C4-2B (cell line): ENCODE results near the gene GABRR1.

ENCODE experiments used
- CTCF ChIP-seq: fragments of 450-650 bp; conservative IDR thresholded peaks from 2 replicates; pipeline ENCODE4 v1.5.1; 2017; ENCODE audit warnings: mild to moderate bottlenecking
- ZFX ChIP-seq: fragments of 450-650 bp; IDR thresholded peaks from 2 replicates; pipeline ENCODE4 v1.6.1; 2017

DNA sequence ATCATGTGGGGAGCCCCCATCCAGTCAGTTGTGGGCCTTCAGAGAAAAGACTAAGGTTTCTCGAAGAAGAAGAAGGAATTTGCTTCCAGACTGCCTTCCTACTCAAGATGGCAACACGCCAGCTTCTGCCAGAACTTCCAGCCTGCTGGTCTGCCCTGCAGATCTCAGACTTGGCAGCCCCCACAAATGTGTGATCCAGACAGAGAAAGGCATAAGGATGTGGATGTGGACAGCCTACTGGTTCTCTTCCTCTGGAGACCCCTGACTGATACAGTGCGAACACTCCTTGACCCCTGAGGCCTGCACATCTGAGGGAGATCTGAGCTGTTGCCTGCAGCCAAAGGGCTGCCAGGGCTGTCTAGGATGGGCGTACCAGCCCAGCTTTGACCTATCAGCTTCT lies 8.6 kb downstream of the GABRR1 start:
- TF ChIP-seq CTCF (no peak), ZFX (no peak)
